Smooth muscle cell (in vitro differentiated cells): ENCODE data around the gene TOM1L2. TPM values are rescaled to one million over a fixed set of nuclear protein-coding genes. Genes with fewer than 3 reads are reported as not detected.

Experiments
- DNase-seq: peaks from one replicate; lab custom pipeline; 2025; ENCODE audit not compliant: unreplicated experiment; lab: John Stamatoyannopoulos, UW
- H2AFZ ChIP-seq: fragments of 200-600 bp; sonication (generic); 2 replicates; pipeline ENCODE4 v1.6.0; 2016; ENCODE audit warnings: antibody characterized with exemption, low read depth, mild to moderate bottlenecking
- H3F3A ChIP-seq: fragments of 200-600 bp; sonication (generic); 2 replicates; pipeline ENCODE4 v1.6.0; 2017; ENCODE audit warnings: antibody characterized with exemption, low read depth
- H3K27ac ChIP-seq: fragments of 200-600 bp; sonication (generic); 2 replicates; pipeline ENCODE4 v1.5.1; 2016; ENCODE audit warnings: low read depth, mild to moderate bottlenecking
- H3K27me3 ChIP-seq: fragments of 200-600 bp; sonication (generic); 2 replicates; pipeline ENCODE4 v1.6.1; 2016; ENCODE audit warnings: low read depth, mild to moderate bottlenecking
- H3K36me3 ChIP-seq: fragments of 200-600 bp; sonication (generic); 2 replicates; pipeline ENCODE4 v1.5.1; 2016; ENCODE audit warnings: low read depth
- H3K4me1 ChIP-seq: fragments of 200-600 bp; sonication (generic); 2 replicates; pipeline ENCODE4 v1.5.1; 2016; ENCODE audit warnings: low read depth
- H3K4me2 ChIP-seq: fragments of 200-600 bp; sonication (generic); 2 replicates; pipeline ENCODE4 v1.6.0; 2016; ENCODE audit warnings: mild to moderate bottlenecking
- H3K4me3 ChIP-seq: fragments of 200-600 bp; sonication (generic); 2 replicates; pipeline ENCODE4 v1.5.1; 2016; ENCODE audit warnings: mild to moderate bottlenecking
- H3K79me2 ChIP-seq: fragments of 200-600 bp; sonication (generic); 2 replicates; pipeline ENCODE4 v1.6.0; 2016; ENCODE audit warnings: low read depth, mild to moderate bottlenecking
- H3K9ac ChIP-seq: fragments of 200-600 bp; sonication (generic); 2 replicates; pipeline ENCODE4 v1.6.0; 2016; ENCODE audit warnings: low read depth
- H3K9me3 ChIP-seq: fragments of 200-600 bp; sonication (generic); replicated peaks from 2 replicates; pipeline ENCODE4 v1.5.1; 2016; ENCODE audit warnings: low read depth
- H4K20me1 ChIP-seq: fragments of 200-600 bp; sonication (generic); 2 replicates; pipeline ENCODE4 v1.6.0; 2016; ENCODE audit warnings: low read depth
- WGBS: methylation state at CpG from one replicate; pipeline ENCODE4 v1.1.7; 2016; ENCODE audit warnings: low lambda C conversion rate; 5-methylcytosine and 5-hydroxymethylcytosine counted together
- polyA plus RNA-seq: library from polyadenylated mRNA; unstranded; fragments of >200 nt; fragmentation: Nextera tagmentation; extraction: Ambion mirVana; gene quantifications from 2 replicates; pipeline ENCODE4 v1.2.1, GENCODE V29; 2016
- total RNA-seq: library from RNA; depleted of rRNA; stranded (reverse); fragments of >200 nt; gene quantifications from 2 replicates; pipeline ENCODE4 v1.2.3, GENCODE V29; 2014
- TF ChIP-seq, protein P1 (sequence below): fragments of 200-600 bp; sonication (generic); IDR thresholded peaks from 2 replicates; pipeline ENCODE4 v1.5.1; 2017; ENCODE audit warnings: borderline replicate concordance, mild to moderate bottlenecking, antibody characterized with exemption; ENCODE audit not compliant: insufficient read depth, poor library complexity, severe bottlenecking

Gene TOM1L2
- total and polyA plus RNA-seq, 2 experiments from 2014 or later, result 20.3 to 27.0 TPM

DNA sequence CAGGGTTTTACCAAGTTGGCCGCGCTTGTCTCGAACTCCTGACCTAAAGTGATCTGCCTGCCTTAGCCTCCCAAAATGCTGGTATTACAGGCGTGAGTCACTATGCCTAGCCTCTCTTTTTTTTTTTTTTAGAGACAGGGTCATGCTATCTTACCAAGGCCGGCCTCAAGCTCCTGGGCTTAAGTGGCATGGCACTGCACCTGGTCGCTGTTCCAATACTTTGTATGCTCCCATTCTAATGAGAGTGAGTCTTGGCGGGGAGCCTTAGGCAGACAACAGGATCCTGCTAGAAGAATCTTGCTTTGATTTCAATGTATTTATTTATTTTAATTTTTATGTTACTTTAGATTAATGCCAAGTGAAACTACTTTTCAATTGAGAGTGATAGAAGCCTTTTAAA is 21.9 kb downstream of the TOM1L2 start:
- H3K27ac ChIP-seq, result peak overlapping the region; percentile 44
- WGBS, result 98% methylated on average over 7 of the region's 7 CpGs
- no peak overlapping the region for H3K4me2 ChIP-seq

GRCh38 chr17:17947966-17948365 is 24.2 kb downstream of the TOM1L2 start:
- peaks cover 88% of the 10 kb centered on the region for H4K20me1 ChIP-seq
- H3K79me2 ChIP-seq, result peaks cover 63% of the 10 kb centered on the region
- H3K4me3 ChIP-seq, result no peak overlapping the region
- no peak overlapping the region for H2AFZ ChIP-seq
- peaks cover 4% of the 10 kb centered on the region for H3F3A ChIP-seq
- TF ChIP-seq, protein P1, sequence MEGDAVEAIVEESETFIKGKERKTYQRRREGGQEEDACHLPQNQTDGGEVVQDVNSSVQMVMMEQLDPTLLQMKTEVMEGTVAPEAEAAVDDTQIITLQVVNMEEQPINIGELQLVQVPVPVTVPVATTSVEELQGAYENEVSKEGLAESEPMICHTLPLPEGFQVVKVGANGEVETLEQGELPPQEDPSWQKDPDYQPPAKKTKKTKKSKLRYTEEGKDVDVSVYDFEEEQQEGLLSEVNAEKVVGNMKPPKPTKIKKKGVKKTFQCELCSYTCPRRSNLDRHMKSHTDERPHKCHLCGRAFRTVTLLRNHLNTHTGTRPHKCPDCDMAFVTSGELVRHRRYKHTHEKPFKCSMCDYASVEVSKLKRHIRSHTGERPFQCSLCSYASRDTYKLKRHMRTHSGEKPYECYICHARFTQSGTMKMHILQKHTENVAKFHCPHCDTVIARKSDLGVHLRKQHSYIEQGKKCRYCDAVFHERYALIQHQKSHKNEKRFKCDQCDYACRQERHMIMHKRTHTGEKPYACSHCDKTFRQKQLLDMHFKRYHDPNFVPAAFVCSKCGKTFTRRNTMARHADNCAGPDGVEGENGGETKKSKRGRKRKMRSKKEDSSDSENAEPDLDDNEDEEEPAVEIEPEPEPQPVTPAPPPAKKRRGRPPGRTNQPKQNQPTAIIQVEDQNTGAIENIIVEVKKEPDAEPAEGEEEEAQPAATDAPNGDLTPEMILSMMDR, result no peak
- H3K27me3 ChIP-seq, result no peaks in the 10 kb centered on the region
- 96% methylated on average over 1 of the region's 1 CpG for WGBS
- DNase-seq, result no peak
- no peak overlapping the region for H3K9ac ChIP-seq
- H3K4me1 ChIP-seq, result peaks cover 10% of the 10 kb centered on the region
- no peak overlapping the region for H3K27ac ChIP-seq
- no peak overlapping the region for H3K4me2 ChIP-seq
- no peaks in the 10 kb centered on the region for H3K36me3 ChIP-seq
- no peaks in the 10 kb centered on the region for H3K9me3 ChIP-seq

More for the DNA sequence above, 21.9 kb downstream of the TOM1L2 start:
- Histone ChIP-seq H3F3A (no peaks in the 10 kb centered on the region), H3K9me3 (no peaks in the 10 kb centered on the region), H4K20me1 (peaks cover 83% of the 10 kb centered on the region), H3K27me3 (no peaks in the 10 kb centered on the region), H2AFZ (no peak overlapping the region), H3K9ac (no peak overlapping the region), H3K79me2 (peaks cover 70% of the 10 kb centered on the region), H3K4me3 (no peak overlapping the region), H3K36me3 (no peaks in the 10 kb centered on the region), H3K4me1 (no peaks in the 10 kb centered on the region)
- TF ChIP-seq, protein P1, result no peak
- no peak for DNase-seq

GRCh38 chr17:17947309-17947708 is 24.9 kb downstream of the TOM1L2 start:
- Histone ChIP-seq H3K9ac (no peak overlapping the region), H4K20me1 (peaks cover 82% of the 10 kb centered on the region), H3K4me3 (no peak overlapping the region), H3F3A (peaks cover 8% of the 10 kb centered on the region), H3K4me2 (no peak overlapping the region), H3K27me3 (no peaks in the 10 kb centered on the region), H3K4me1 (peaks cover 16% of the 10 kb centered on the region), H3K27ac (no peak overlapping the region), H2AFZ (no peak overlapping the region), H3K9me3 (no peaks in the 10 kb centered on the region), H3K36me3 (no peaks in the 10 kb centered on the region), H3K79me2 (peaks cover 60% of the 10 kb centered on the region)
- TF ChIP-seq, protein P1, result no peak
- no peak for DNase-seq
- 81% methylated on average over 5 of the region's 5 CpGs for WGBS

DNA sequence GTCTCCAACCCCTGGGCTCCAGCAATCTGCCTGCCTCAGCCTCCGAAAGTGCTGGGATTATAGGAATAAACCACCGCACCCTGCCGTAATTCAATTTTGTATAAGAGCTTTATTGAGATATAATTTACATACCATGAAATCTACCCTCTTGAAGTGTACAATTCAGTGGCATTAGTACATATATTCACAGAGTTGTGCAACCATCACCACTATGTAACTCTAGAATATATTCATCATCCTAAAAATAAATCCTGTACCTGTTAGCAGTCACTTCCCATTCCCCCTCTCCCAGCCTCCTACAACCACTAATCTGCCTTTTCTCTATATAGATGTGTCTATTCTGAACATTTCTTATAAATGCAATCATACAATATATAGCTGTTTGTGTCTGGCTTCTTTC is 26.1 kb downstream of the TOM1L2 start:
- H3K4me2 ChIP-seq, result no peak overlapping the region
- TF ChIP-seq, protein P1, result no peak
- H3K79me2 ChIP-seq, result peaks cover 72% of the 10 kb centered on the region
- no peak overlapping the region for H3K9ac ChIP-seq
- H3K36me3 ChIP-seq, result no peaks in the 10 kb centered on the region
- H3K9me3 ChIP-seq, result no peaks in the 10 kb centered on the region
- WGBS, result 67% methylated on average over 3 of the region's 3 CpGs
- H4K20me1 ChIP-seq, result peaks cover 83% of the 10 kb centered on the region
- H3K4me3 ChIP-seq, result no peak overlapping the region
- H2AFZ ChIP-seq, result no peak overlapping the region
- no peaks in the 10 kb centered on the region for H3K27me3 ChIP-seq
- H3K27ac ChIP-seq, result no peak overlapping the region
- H3K4me1 ChIP-seq, result peaks cover 16% of the 10 kb centered on the region
- no peak for DNase-seq
- H3F3A ChIP-seq, result peaks cover 19% of the 10 kb centered on the region
